Measurements from ENCODE around the gene ARSI. TPM values are rescaled to one million over a fixed set of nuclear protein-coding genes. Genes with fewer than 3 reads are reported as not detected.

The ARSI gene
- not detected for total RNA-seq
- polyA plus RNA-seq, result not detected
- 0 to 0.26 (median 0) reads per million in 6 experiments for total RNA-seq

GRCh38 chr5:150302301-150303069 is at the start of gene ARSI:
Gene ARSI (minus strand): TSS chr5:150302905. CDS start chr5:150302373, 532 bp downstream.
- peak within 1 kb of the TSS in 4 of 10 donors; percentile 14 to 29 (median 22) for H3K4me3 Mint-ChIP-seq
- H3K27ac Mint-ChIP-seq, result no peak within 1 kb of the TSS
- peaks cover 5 to 13% (median 6%) of the 10 kb centered on the region in 4 donors for H3K4me1 Mint-ChIP-seq
- H3K27me3 Mint-ChIP-seq, result peaks cover 20 to 48% (median 28%) of the 10 kb centered on the region in 5 donors
- no peak for DNase-seq
- peaks cover 0 to 2% (median 0%) of the 10 kb centered on the region in 3 donors for H3K36me3 Mint-ChIP-seq
- no peak for ATAC-seq
- H3K9me3 Mint-ChIP-seq, result no peaks in the 10 kb centered on the region
- POLR2A ChIA-PET, result no interaction called here

- peak overlapping the region in 7 of 10 donors; percentile 11 to 60 (median 33) for H3K4me3 Mint-ChIP-seq
- H3K27me3 Mint-ChIP-seq, result peaks cover 0 to 1% (median 0%) of the 10 kb centered on the region in 5 donors
- ATAC-seq, result peak; percentile 73 to 75
- H3K9me3 Mint-ChIP-seq, result no peaks in the 10 kb centered on the region
- peak overlapping the region; percentile 69 to 92 (median 86) for H3K27ac Mint-ChIP-seq
- POLR2A ChIA-PET, result no interaction called here
- peak in 5 of 10 donors; percentile 10 to 68 (median 16) for DNase-seq
- peaks cover 7 to 15% (median 14%) of the 10 kb centered on the region in 4 donors for H3K4me1 Mint-ChIP-seq
- H3K36me3 Mint-ChIP-seq, result no peaks in the 10 kb centered on the region
Measured at GRCh38 chr5:150350524-150351344, 48.0 kb upstream of the ARSI start.

- no peaks in the 10 kb centered on the region for H3K36me3 Mint-ChIP-seq
- H3K4me1 Mint-ChIP-seq, result peaks cover 7 to 15% (median 14%) of the 10 kb centered on the region in 4 donors
- H3K4me3 Mint-ChIP-seq, result no peak overlapping the region
- DNase-seq (no peak), ATAC-seq (no peak)
- H3K27ac Mint-ChIP-seq, result peak overlapping the region in 2 of 10 donors; percentile 7 to 48
- H3K9me3 Mint-ChIP-seq, result no peaks in the 10 kb centered on the region
- POLR2A ChIA-PET, result no interaction called here
- H3K27me3 Mint-ChIP-seq, result no peaks in the 10 kb centered on the region
Measured at GRCh38 chr5:150349681-150350275, 47.1 kb upstream of the ARSI start.

DNA sequence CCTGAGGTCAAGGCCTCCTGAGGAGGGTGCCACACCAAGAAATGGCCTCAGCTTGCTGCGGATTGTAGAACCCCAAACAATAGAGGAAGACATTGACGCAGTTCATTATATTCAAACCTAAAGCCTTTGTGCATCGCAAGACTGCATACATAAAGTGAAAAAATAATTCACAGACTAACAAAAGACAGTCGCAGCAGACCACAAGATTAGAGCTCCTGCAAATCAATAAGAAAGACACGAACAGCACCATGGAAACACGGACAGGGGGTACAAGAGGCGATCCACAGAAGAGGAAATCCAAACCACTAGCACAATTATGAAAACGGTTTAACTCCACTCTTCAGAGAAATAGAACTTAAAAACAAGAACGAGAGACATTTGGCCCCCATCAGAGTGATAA is 44.7 kb upstream of the ARSI start:
- POLR2A ChIA-PET, result no interaction called here
- ATAC-seq, result no peak
- H3K27me3 Mint-ChIP-seq, result no peaks in the 10 kb centered on the region
- H3K4me1 Mint-ChIP-seq, result peaks cover 7 to 17% (median 15%) of the 10 kb centered on the region in 4 donors
- no peak for DNase-seq
- no peak overlapping the region for H3K4me3 Mint-ChIP-seq
- no peaks in the 10 kb centered on the region for H3K36me3 Mint-ChIP-seq
- H3K27ac Mint-ChIP-seq, result no peak overlapping the region
- no peaks in the 10 kb centered on the region for H3K9me3 Mint-ChIP-seq

- no peak overlapping the region for H3K4me3 Mint-ChIP-seq
- no peak for DNase-seq
- no peaks in the 10 kb centered on the region for H3K27me3 Mint-ChIP-seq
- peaks cover 7 to 19% (median 15%) of the 10 kb centered on the region in 4 donors for H3K4me1 Mint-ChIP-seq
- POLR2A ChIA-PET, result no interaction called here
- H3K9me3 Mint-ChIP-seq, result no peaks in the 10 kb centered on the region
- ATAC-seq, result no peak
- H3K36me3 Mint-ChIP-seq, result no peaks in the 10 kb centered on the region
- H3K27ac Mint-ChIP-seq, result no peak overlapping the region
Measured at GRCh38 chr5:150347003-150347402, 44.3 kb upstream of the ARSI start.

- ATAC-seq, result no peak
- Mint-ChIP-seq H3K27ac (no peak overlapping the region), H3K9me3 (no peaks in the 10 kb centered on the region), H3K4me1 (peaks cover 7 to 18% (median 13%) of the 10 kb centered on the region in 4 donors), H3K27me3 (no peaks in the 10 kb centered on the region), H3K4me3 (no peak overlapping the region), H3K36me3 (no peaks in the 10 kb centered on the region)
- no peak for DNase-seq
- POLR2A ChIA-PET, result no interaction called here
Measured at GRCh38 chr5:150346592-150346991, 43.9 kb upstream of the ARSI start.

DNA sequence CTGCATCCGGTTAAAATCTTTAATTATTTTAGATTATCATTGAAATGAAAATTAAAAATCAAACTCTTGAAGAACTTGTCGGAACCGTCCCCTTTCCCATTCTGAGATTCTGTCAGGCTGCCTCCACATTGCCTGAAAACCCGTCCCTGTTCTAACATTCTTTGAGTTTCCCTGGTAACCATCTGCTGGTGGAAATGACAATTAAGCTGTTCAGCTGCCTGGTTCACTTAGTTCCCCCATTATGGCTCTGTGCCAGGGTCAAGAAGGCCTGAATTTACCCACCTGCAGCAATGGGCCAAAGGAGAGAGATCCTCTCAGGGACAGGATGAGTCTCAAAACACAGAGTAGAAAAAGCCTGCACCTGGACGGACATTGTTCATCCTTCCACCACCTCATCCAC is 43.0 kb upstream of the ARSI start:
- no peaks in the 10 kb centered on the region for H3K27me3 Mint-ChIP-seq
- ATAC-seq (no peak), DNase-seq (no peak)
- H3K36me3 Mint-ChIP-seq, result no peaks in the 10 kb centered on the region
- peaks cover 4 to 9% (median 4%) of the 10 kb centered on the region in 4 donors for H3K4me1 Mint-ChIP-seq
- no peak overlapping the region for H3K4me3 Mint-ChIP-seq
- no peaks in the 10 kb centered on the region for H3K9me3 Mint-ChIP-seq
- no peak overlapping the region for H3K27ac Mint-ChIP-seq
- POLR2A ChIA-PET, result interaction anchor here (0.7 kb wide), 1 partner anchor 383 kb away, joined by 3 read pairs; no protein-coding TSS in a partner anchor

- Mint-ChIP-seq H3K27me3 (peaks cover 0 to 2% (median 0%) of the 10 kb centered on the region in 5 donors), H3K4me3 (no peak overlapping the region), H3K9me3 (no peaks in the 10 kb centered on the region), H3K36me3 (no peaks in the 10 kb centered on the region), H3K4me1 (peaks cover 0 to 5% (median 0%) of the 10 kb centered on the region in 4 donors), H3K27ac (no peak overlapping the region)
- ATAC-seq, result no peak
- POLR2A ChIA-PET, result interaction anchor here (1.1 kb wide), 1 partner anchor 105 kb away, joined by 3 read pairs; no protein-coding TSS in a partner anchor
- DNase-seq, result no peak
Measured at GRCh38 chr5:150343994-150344631, 41.4 kb upstream of the ARSI start.

- H3K9me3 Mint-ChIP-seq, result no peaks in the 10 kb centered on the region
- no peak overlapping the region for H3K27ac Mint-ChIP-seq
- DNase-seq (no peak), ATAC-seq (no peak)
- no peaks in the 10 kb centered on the region for H3K36me3 Mint-ChIP-seq
- H3K4me3 Mint-ChIP-seq, result no peak overlapping the region
- H3K27me3 Mint-ChIP-seq, result peaks cover 0 to 2% (median 0%) of the 10 kb centered on the region in 5 donors
- H3K4me1 Mint-ChIP-seq, result peaks cover 0 to 5% (median 0%) of the 10 kb centered on the region in 4 donors
- POLR2A ChIA-PET, result no interaction called here
Measured at GRCh38 chr5:150342583-150342982, 39.9 kb upstream of the ARSI start.

DNA sequence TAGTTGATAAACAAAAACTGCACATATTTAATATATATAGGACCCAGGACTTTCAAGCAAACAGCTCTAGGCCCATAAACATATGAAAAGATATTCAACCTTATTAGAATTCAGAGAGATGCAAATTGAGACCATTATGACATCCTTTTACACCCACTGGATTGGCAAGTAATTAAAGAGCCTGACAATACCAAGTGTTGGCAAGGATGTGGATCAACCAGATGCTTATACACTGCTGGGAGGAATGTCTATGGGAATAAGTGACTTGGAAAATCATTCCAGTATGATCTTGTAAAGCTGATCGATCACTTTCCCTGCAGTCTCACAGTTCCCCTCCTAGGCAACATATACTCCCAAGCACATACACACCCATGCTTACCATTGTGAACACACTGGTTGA is 39.3 kb upstream of the ARSI start:
- H3K4me3 Mint-ChIP-seq, result no peak overlapping the region
- no peaks in the 10 kb centered on the region for H3K36me3 Mint-ChIP-seq
- ATAC-seq, result no peak
- no peak overlapping the region for H3K27ac Mint-ChIP-seq
- H3K27me3 Mint-ChIP-seq, result peaks cover 0 to 7% (median 3%) of the 10 kb centered on the region in 5 donors
- H3K9me3 Mint-ChIP-seq, result no peaks in the 10 kb centered on the region
- peaks cover 0 to 5% (median 2%) of the 10 kb centered on the region in 4 donors for H3K4me1 Mint-ChIP-seq
- POLR2A ChIA-PET, result interaction anchor here (0.7 kb wide), 1 partner anchor 278 kb away, joined by 3 read pairs; no protein-coding TSS in a partner anchor
- DNase-seq, result no peak

DNA sequence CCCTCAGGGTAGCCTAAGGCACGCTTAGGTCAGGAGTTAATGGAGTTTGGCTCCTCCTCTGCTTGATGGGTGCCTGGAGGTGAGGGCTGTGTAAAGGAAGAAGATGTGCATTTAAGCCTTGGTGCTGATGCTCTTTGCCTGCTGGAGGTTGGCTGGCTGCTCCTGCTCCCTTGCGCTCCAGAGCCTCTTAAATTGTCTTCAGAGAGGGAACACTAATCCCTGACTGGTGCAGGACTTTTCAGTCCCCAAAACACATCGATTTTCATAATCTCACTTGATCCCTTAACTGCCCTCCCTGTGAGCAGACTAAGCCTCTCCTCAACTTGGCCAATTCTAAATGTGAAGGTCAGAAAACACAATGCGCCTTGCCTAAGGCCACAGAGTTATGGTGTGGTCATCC is 38.6 kb upstream of the ARSI start:
- no peak overlapping the region for H3K4me3 Mint-ChIP-seq
- H3K36me3 Mint-ChIP-seq, result no peaks in the 10 kb centered on the region
- peaks cover 0 to 7% (median 3%) of the 10 kb centered on the region in 5 donors for H3K27me3 Mint-ChIP-seq
- peaks cover 0 to 5% (median 2%) of the 10 kb centered on the region in 4 donors for H3K4me1 Mint-ChIP-seq
- ATAC-seq, result no peak
- POLR2A ChIA-PET, result no interaction called here
- no peaks in the 10 kb centered on the region for H3K9me3 Mint-ChIP-seq
- DNase-seq, result no peak
- no peak overlapping the region for H3K27ac Mint-ChIP-seq

- no peaks in the 10 kb centered on the region for H3K36me3 Mint-ChIP-seq
- peaks cover 0 to 5% (median 2%) of the 10 kb centered on the region in 4 donors for H3K4me1 Mint-ChIP-seq
- no peak overlapping the region for H3K4me3 Mint-ChIP-seq
- no peak for ATAC-seq
- no peak overlapping the region for H3K27ac Mint-ChIP-seq
- peaks cover 0 to 7% (median 3%) of the 10 kb centered on the region in 5 donors for H3K27me3 Mint-ChIP-seq
- POLR2A ChIA-PET, result no interaction called here
- H3K9me3 Mint-ChIP-seq, result no peaks in the 10 kb centered on the region
- no peak for DNase-seq
Measured at GRCh38 chr5:150340614-150341255, 38.0 kb upstream of the ARSI start.
